ENCODE measurements around the gene TBC1D5. TPM values are rescaled to one million over a fixed set of nuclear protein-coding genes. Genes with fewer than 3 reads are reported as not detected.
"Not testable (repeated sequence)": the region's sequence is repeated elsewhere in the genome, so short reads cannot be mapped to it uniquely, and the experiment has no call there.

TBC1D5 gene
- total RNA-seq, 1 donor from 2014 or later: 69.4 TPM

GRCh38 chr3:17740721-17741141 is 1.7 kb downstream of the TBC1D5 start:
- Histone ChIP-seq H3K27me3 (ENCODE audit: control insufficient read depth in 3 of 3, insufficient read depth in 3 of 3, low read length in 3 of 3) (no peaks in the 10 kb centered on the region), H3K9me3 (ENCODE audit: control insufficient read depth in 3 of 3, low read length in 3 of 3) (no peaks in the 10 kb centered on the region), H3K36me3 (ENCODE audit: control insufficient read depth in 3 of 3, insufficient read depth in 3 of 3, low read length in 3 of 3) (no peaks in the 10 kb centered on the region), H3K27ac (ENCODE audit: low read depth, low read length) (peak overlapping the region; percentile 94), H3K4me1 (ENCODE audit: control insufficient read depth in 3 of 3, insufficient read depth in 3 of 3, low read length in 3 of 3) (peaks cover 7 to 20% (median 16%) of the 10 kb centered on the region in 3 donors), H3K9ac (ENCODE audit: low read depth in 1 of 3, low read length in 3 of 3) (peak overlapping the region; percentile 45 to 82 (median 60)), H3K4me3 (ENCODE audit: low read length in 3 of 3) (no peak overlapping the region)

- no peak overlapping the region for H3K9ac ChIP-seq (ENCODE audit: low read depth in 1 of 3, low read length in 3 of 3)
- no peak overlapping the region for H3K4me3 ChIP-seq (ENCODE audit: low read length in 3 of 3)
- peaks cover 7 to 20% (median 16%) of the 10 kb centered on the region in 3 donors for H3K4me1 ChIP-seq (ENCODE audit: control insufficient read depth in 3 of 3, insufficient read depth in 3 of 3, low read length in 3 of 3)
- no peak overlapping the region for H3K27ac ChIP-seq (ENCODE audit: low read depth, low read length)
- peaks cover 0 to 4% (median 0%) of the 10 kb centered on the region in 3 donors for H3K36me3 ChIP-seq (ENCODE audit: control insufficient read depth in 3 of 3, insufficient read depth in 3 of 3, low read length in 3 of 3)
- H3K9me3 ChIP-seq (ENCODE audit: control insufficient read depth in 3 of 3, low read length in 3 of 3): no peaks in the 10 kb centered on the region
- no peaks in the 10 kb centered on the region for H3K27me3 ChIP-seq (ENCODE audit: control insufficient read depth in 3 of 3, insufficient read depth in 3 of 3, low read length in 3 of 3)
Measured at GRCh38 chr3:17738921-17739320, 3.5 kb downstream of the TBC1D5 start.

- no peak overlapping the region for H3K27ac ChIP-seq (ENCODE audit: low read depth, low read length)
- H3K9ac ChIP-seq (ENCODE audit: low read depth in 1 of 3, low read length in 3 of 3): no peak overlapping the region
- no peak overlapping the region for H3K4me3 ChIP-seq (ENCODE audit: low read length in 3 of 3)
- H3K4me1 ChIP-seq (ENCODE audit: control insufficient read depth in 3 of 3, insufficient read depth in 3 of 3, low read length in 3 of 3): peaks cover 7 to 16% (median 15%) of the 10 kb centered on the region in 3 donors
- no peaks in the 10 kb centered on the region for H3K9me3 ChIP-seq (ENCODE audit: control insufficient read depth in 3 of 3, low read length in 3 of 3)
- H3K27me3 ChIP-seq (ENCODE audit: control insufficient read depth in 3 of 3, insufficient read depth in 3 of 3, low read length in 3 of 3): no peaks in the 10 kb centered on the region
- H3K36me3 ChIP-seq (ENCODE audit: control insufficient read depth in 3 of 3, insufficient read depth in 3 of 3, low read length in 3 of 3): peaks cover 0 to 4% (median 0%) of the 10 kb centered on the region in 3 donors
Measured at GRCh38 chr3:17738219-17738618, 4.2 kb downstream of the TBC1D5 start.

GRCh38 chr3:17737591-17737990 is 4.8 kb downstream of the TBC1D5 start:
- Histone ChIP-seq H3K9me3 (ENCODE audit: control insufficient read depth in 3 of 3, low read length in 3 of 3) (no peaks in the 10 kb centered on the region), H3K27me3 (ENCODE audit: control insufficient read depth in 3 of 3, insufficient read depth in 3 of 3, low read length in 3 of 3) (no peaks in the 10 kb centered on the region), H3K4me3 (ENCODE audit: low read length in 3 of 3) (no peak overlapping the region), H3K36me3 (ENCODE audit: control insufficient read depth in 3 of 3, insufficient read depth in 3 of 3, low read length in 3 of 3) (peaks cover 0 to 4% (median 0%) of the 10 kb centered on the region in 3 donors), H3K27ac (ENCODE audit: low read depth, low read length) (no peak overlapping the region), H3K4me1 (ENCODE audit: control insufficient read depth in 3 of 3, insufficient read depth in 3 of 3, low read length in 3 of 3) (peaks cover 7 to 13% (median 10%) of the 10 kb centered on the region in 3 donors), H3K9ac (ENCODE audit: low read depth in 1 of 3, low read length in 3 of 3) (no peak overlapping the region)

- H3K27ac ChIP-seq (ENCODE audit: low read depth, low read length); H3K9me3 ChIP-seq (ENCODE audit: control insufficient read depth in 3 of 3, low read length in 3 of 3); H3K9ac ChIP-seq (ENCODE audit: low read depth in 1 of 3, low read length in 3 of 3); H3K4me3 ChIP-seq (ENCODE audit: low read length in 3 of 3); H3K27me3 ChIP-seq (ENCODE audit: control insufficient read depth in 3 of 3, insufficient read depth in 3 of 3, low read length in 3 of 3); H3K36me3 ChIP-seq (ENCODE audit: control insufficient read depth in 3 of 3, insufficient read depth in 3 of 3, low read length in 3 of 3); H3K4me1 ChIP-seq (ENCODE audit: control insufficient read depth in 3 of 3, insufficient read depth in 3 of 3, low read length in 3 of 3): not testable (repeated sequence)
Measured at GRCh38 chr3:17735362-17735761, 7.1 kb downstream of the TBC1D5 start.

- Histone ChIP-seq H3K27ac (ENCODE audit: low read depth, low read length) (no peak overlapping the region), H3K4me1 (ENCODE audit: control insufficient read depth in 3 of 3, insufficient read depth in 3 of 3, low read length in 3 of 3) (peaks cover 0 to 3% (median 0%) of the 10 kb centered on the region in 3 donors), H3K9me3 (ENCODE audit: control insufficient read depth in 3 of 3, low read length in 3 of 3) (no peaks in the 10 kb centered on the region)
Measured at GRCh38 chr3:17733768-17734167, 8.7 kb downstream of the TBC1D5 start.

GRCh38 chr3:17733215-17733614 is 9.2 kb downstream of the TBC1D5 start:
- H3K36me3 ChIP-seq (ENCODE audit: control insufficient read depth in 3 of 3, insufficient read depth in 3 of 3, low read length in 3 of 3): peaks cover 0 to 4% (median 0%) of the 10 kb centered on the region in 3 donors
- H3K27ac ChIP-seq (ENCODE audit: low read depth, low read length): no peak overlapping the region
- peaks cover 0 to 3% (median 0%) of the 10 kb centered on the region in 3 donors for H3K4me1 ChIP-seq (ENCODE audit: control insufficient read depth in 3 of 3, insufficient read depth in 3 of 3, low read length in 3 of 3)
- no peak overlapping the region for H3K9ac ChIP-seq (ENCODE audit: low read depth in 1 of 3, low read length in 3 of 3)
- no peak overlapping the region for H3K4me3 ChIP-seq (ENCODE audit: low read length in 3 of 3)
- H3K9me3 ChIP-seq (ENCODE audit: control insufficient read depth in 3 of 3, low read length in 3 of 3): no peaks in the 10 kb centered on the region
- H3K27me3 ChIP-seq (ENCODE audit: control insufficient read depth in 3 of 3, insufficient read depth in 3 of 3, low read length in 3 of 3): no peaks in the 10 kb centered on the region

More at GRCh38 chr3:17733768-17734167, 8.7 kb downstream of the TBC1D5 start:
- Histone ChIP-seq H3K27me3 (ENCODE audit: control insufficient read depth in 3 of 3, insufficient read depth in 3 of 3, low read length in 3 of 3) (no peaks in the 10 kb centered on the region), H3K36me3 (ENCODE audit: control insufficient read depth in 3 of 3, insufficient read depth in 3 of 3, low read length in 3 of 3) (peaks cover 0 to 4% (median 0%) of the 10 kb centered on the region in 3 donors), H3K4me3 (ENCODE audit: low read length in 3 of 3) (no peak overlapping the region), H3K9ac (ENCODE audit: low read depth in 1 of 3, low read length in 3 of 3) (no peak overlapping the region)

GRCh38 chr3:17730318-17730967 is 12.0 kb downstream of the TBC1D5 start:
- no peak overlapping the region for H3K27ac ChIP-seq (ENCODE audit: low read depth, low read length)

GRCh38 chr3:17726313-17726712 is 16.1 kb downstream of the TBC1D5 start:
- H3K9me3 ChIP-seq (ENCODE audit: control insufficient read depth in 3 of 3, low read length in 3 of 3): no peaks in the 10 kb centered on the region
- no peak overlapping the region for H3K9ac ChIP-seq (ENCODE audit: low read depth in 1 of 3, low read length in 3 of 3)
- H3K27me3 ChIP-seq (ENCODE audit: control insufficient read depth in 3 of 3, insufficient read depth in 3 of 3, low read length in 3 of 3): no peaks in the 10 kb centered on the region
- H3K27ac ChIP-seq (ENCODE audit: low read depth, low read length): no peak overlapping the region
- no peaks in the 10 kb centered on the region for H3K4me1 ChIP-seq (ENCODE audit: control insufficient read depth in 3 of 3, insufficient read depth in 3 of 3, low read length in 3 of 3)
- H3K36me3 ChIP-seq (ENCODE audit: control insufficient read depth in 3 of 3, insufficient read depth in 3 of 3, low read length in 3 of 3): peaks cover 0 to 4% (median 0%) of the 10 kb centered on the region in 3 donors
- H3K4me3 ChIP-seq (ENCODE audit: low read length in 3 of 3): no peak overlapping the region

More at GRCh38 chr3:17730318-17730967, 12.0 kb downstream of the TBC1D5 start:
- no peak overlapping the region for H3K4me3 ChIP-seq (ENCODE audit: low read length in 3 of 3)
- no peak overlapping the region for H3K9ac ChIP-seq (ENCODE audit: low read depth in 1 of 3, low read length in 3 of 3)
- peaks cover 0 to 5% (median 0%) of the 10 kb centered on the region in 3 donors for H3K36me3 ChIP-seq (ENCODE audit: control insufficient read depth in 3 of 3, insufficient read depth in 3 of 3, low read length in 3 of 3)
- no peaks in the 10 kb centered on the region for H3K4me1 ChIP-seq (ENCODE audit: control insufficient read depth in 3 of 3, insufficient read depth in 3 of 3, low read length in 3 of 3)
- H3K9me3 ChIP-seq (ENCODE audit: control insufficient read depth in 3 of 3, low read length in 3 of 3): no peaks in the 10 kb centered on the region
- H3K27me3 ChIP-seq (ENCODE audit: control insufficient read depth in 3 of 3, insufficient read depth in 3 of 3, low read length in 3 of 3): no peaks in the 10 kb centered on the region

- not testable (repeated sequence) for H3K4me1 ChIP-seq (ENCODE audit: control insufficient read depth in 3 of 3, insufficient read depth in 3 of 3, low read length in 3 of 3); H3K36me3 ChIP-seq (ENCODE audit: control insufficient read depth in 3 of 3, insufficient read depth in 3 of 3, low read length in 3 of 3); H3K4me3 ChIP-seq (ENCODE audit: low read length in 3 of 3); H3K9ac ChIP-seq (ENCODE audit: low read depth in 1 of 3, low read length in 3 of 3); H3K9me3 ChIP-seq (ENCODE audit: control insufficient read depth in 3 of 3, low read length in 3 of 3); H3K27ac ChIP-seq (ENCODE audit: low read depth, low read length); H3K27me3 ChIP-seq (ENCODE audit: control insufficient read depth in 3 of 3, insufficient read depth in 3 of 3, low read length in 3 of 3)
Measured at GRCh38 chr3:17725844-17726243, 16.6 kb downstream of the TBC1D5 start.
